Adrenal gland (tissue), 5 donors: Measurements from ENCODE around the gene SYK.

ENCODE experiments used
- CTCF ChIP-seq, 6 experiments: fragments of 450-650 bp in 4 of 6; fragments of 200-600 bp in 2 of 6; sonication (generic) in 1 of 6; IDR thresholded peaks; 1 replicate in 5 of 6; 2 replicates in 1 of 6; pipeline versions ENCODE4 v1.5.1 to v1.8.0; 2016 to 2021; ENCODE audit warnings: antibody characterized with exemption in 6 of 6, mild to moderate bottlenecking in 2 of 6, moderate library complexity in 1 of 6
- POLR2A ChIP-seq, 2 donors: fragments of 450-650 bp; IDR thresholded peaks; one replicate each; pipeline ENCODE4 v1.6.1; 2017; ENCODE audit warnings: antibody characterized with exemption in 2 of 2, mild to moderate bottlenecking in 2 of 2, moderate library complexity in 1 of 2
- donor health status: DM: no; HTN: no; CAD: no.

- TF ChIP-seq CTCF (IDR thresholded peaks at IDR 0.05) (no peak), POLR2A (IDR thresholded peaks at IDR 0.05) (no peak)
These were observed 5.4 kb downstream of the SYK start for GRCh38 chr9:90807006-90807405.
